HG02678 (cell line): ENCODE data around the gene CC2D1A.

Experiments used
- ATAC-seq: cut with Tn5 transposase; IDR thresholded peaks from one replicate; pipeline ENCODE4 v1.9.1; 2021; ENCODE audit warnings: mild to moderate bottlenecking, moderate library complexity; ENCODE audit not compliant: unreplicated experiment

Gene CC2D1A

GRCh38 chr19:13876834-13877233, 29.2 kb upstream of the CC2D1A start, which contains the start of gene NANOS3:
Gene NANOS3 (plus strand): TSS chr19:13877134. CDS start chr19:13877249, 115 bp downstream.
- no peak for ATAC-seq

DNA sequence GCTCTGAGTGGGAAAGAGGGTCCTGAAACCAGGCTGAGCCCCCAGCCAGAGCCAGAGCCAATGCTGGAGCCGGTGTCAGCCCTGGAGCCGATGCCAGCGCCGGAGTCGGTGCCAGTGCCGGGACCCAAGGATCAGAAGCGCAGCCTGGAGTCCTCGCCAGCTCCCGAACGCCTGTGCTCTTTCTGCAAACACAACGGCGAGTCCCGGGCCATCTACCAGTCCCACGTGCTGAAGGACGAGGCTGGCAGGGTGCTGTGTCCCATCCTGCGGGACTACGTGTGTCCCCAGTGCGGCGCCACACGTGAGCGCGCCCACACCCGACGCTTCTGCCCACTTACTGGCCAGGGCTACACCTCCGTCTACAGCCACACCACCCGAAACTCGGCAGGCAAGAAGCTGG, 28.7 kb upstream of the CC2D1A start:
- no peak for ATAC-seq

DNA sequence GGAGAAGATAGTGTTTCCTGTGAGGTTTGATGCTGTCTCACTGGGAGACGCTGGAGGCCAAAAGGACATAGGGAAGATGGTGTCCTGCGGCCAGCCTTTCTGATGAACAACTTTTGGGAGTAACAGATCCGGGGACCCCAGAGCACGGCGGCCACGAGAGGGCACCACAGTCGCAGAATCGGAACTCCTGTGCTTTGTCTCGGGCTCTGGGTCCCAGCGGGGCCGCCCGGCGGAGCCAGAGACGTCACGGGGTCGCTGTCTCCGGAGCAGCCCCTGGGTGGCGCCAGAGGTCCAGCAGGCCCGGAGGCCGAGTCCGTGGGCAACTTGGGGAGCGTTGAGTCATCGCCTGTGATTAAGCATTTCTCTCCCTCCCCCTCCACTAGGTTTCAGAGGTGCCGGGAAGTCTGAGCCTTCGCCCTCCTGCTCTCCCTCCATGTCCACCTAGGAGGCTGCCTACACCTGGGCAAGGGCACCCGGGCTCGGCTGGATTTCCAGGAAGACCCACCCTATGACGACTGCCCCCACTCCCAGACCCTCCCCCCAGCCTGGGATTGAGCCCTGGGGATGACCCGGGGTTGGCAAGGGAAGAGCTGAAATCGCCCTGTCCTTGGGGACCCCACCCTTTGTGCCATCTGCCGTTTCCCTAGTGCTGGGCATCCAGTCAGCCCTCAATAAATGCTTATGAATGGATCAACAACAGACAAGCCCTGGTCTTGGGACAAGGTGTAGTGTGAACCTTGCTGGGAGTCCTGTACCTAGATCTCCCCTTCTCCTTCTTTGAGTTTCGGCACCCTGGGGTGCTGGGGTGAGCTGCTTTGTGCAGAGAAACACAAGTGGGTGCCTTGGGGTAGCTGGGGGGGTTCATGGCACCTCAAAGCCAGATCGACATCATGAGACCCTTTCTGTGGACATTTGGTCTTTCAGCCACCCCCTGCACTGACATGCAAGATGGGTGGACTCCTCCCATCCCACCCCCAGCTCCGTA, 25.6 kb upstream of the CC2D1A start:
- peak; percentile 77 for ATAC-seq

- ATAC-seq = no peak
These were observed 24.7 kb upstream of the CC2D1A start for GRCh38 chr19:13881251-13881691.

- ATAC-seq = no peak
These were observed 24.1 kb upstream of the CC2D1A start for GRCh38 chr19:13881692-13882418.

GRCh38 chr19:13882419-13882795, 23.6 kb upstream of the CC2D1A start:
- no peak for ATAC-seq

- no peak for ATAC-seq
These were observed 23.2 kb upstream of the CC2D1A start for GRCh38 chr19:13882836-13883235.

DNA sequence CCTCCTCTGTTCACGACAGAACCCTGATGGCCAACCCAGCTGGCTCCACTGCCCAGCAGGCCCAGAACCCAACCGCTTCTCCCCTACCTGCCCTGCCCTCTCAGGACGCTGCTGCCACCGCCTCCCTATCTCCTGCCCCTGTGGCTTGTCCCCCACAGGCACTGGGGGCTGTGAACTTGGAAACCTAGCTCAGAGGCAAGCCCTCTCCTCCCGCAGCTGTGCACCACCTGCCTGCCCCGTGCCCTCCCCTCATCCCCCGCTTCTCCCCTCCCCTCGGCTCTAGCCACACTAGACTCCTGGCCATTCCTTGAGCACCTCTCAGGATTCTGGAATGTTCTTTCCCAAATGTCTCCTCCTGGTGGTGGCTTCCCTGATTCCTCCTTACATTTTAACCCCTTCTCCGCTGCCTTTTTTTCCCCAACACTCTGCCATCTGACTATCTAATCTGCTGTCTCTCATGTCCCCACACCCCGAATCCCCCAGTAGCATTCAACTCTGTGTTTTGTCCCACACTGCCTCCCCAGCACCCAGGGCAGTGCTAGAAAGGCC, 22.4 kb upstream of the CC2D1A start:
- no peak for ATAC-seq

DNA sequence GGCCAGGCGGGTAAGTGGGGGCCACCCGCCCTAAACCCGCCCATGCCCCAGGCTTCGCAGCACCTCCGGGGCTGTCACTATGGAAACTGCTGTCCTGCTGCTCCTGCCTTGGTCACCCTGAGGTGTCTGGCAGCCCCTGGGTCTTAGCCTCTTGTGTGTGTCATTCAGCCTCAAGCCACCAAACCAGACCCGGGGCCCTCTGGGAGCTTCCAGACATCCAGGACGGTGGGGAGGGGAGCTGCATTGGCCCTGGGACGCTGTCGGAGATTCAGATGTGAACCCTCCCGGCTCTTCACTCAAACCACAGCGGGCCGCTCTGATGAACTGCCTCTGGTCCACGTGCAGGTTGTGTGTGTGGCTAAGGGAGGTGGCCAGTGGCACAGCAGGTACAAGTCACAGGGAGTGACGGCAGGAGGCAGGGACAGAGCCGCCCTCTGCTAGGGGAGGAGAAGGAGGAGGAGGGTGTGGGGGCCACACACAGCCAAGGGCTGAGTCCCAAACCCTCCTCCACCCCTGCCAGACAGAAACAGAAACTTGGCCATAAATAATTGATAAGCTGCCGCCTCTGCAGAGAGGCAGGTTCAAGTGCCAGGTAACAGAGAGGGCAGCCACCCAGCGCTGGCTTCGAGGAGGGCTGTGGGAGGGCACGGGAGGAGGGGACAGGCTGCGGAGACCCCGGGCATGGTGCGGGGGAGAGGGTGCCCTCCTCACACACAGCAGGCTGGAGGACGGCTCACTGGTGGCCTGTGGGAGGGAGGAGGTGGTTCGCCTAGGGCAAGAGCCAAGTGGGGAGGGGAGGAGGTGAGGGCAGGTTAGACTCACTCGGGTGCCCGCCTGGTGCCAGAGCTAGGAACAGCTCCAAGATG, 21.0 kb upstream of the CC2D1A start:
- ATAC-seq = no peak

DNA sequence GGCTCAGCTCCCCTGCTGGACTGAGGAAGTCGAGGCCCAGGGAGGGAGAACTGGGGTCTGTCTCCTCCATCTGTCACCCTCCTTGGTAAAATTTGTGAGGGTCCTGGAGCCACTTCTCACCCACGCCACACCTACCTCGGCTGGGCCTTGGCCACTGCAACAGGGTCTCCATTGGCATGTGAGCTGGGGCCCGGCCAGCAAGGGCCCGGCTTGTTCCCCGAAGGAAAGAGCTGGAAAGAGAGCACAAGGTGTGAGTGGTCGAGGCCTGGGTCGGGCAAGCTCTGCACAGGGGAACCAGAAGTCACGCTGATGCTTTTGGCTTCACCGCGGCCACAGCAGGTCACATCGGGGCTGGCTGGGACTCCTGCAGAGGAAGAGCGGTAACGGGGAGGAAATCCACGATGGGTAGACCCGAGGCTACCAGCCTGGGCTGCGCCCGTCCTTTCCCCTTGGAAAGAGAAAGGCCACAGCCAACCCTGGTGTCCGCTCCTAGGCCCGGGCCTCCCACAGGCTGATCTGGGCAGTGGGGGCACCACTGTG, 20.1 kb upstream of the CC2D1A start:
- no peak for ATAC-seq

DNA sequence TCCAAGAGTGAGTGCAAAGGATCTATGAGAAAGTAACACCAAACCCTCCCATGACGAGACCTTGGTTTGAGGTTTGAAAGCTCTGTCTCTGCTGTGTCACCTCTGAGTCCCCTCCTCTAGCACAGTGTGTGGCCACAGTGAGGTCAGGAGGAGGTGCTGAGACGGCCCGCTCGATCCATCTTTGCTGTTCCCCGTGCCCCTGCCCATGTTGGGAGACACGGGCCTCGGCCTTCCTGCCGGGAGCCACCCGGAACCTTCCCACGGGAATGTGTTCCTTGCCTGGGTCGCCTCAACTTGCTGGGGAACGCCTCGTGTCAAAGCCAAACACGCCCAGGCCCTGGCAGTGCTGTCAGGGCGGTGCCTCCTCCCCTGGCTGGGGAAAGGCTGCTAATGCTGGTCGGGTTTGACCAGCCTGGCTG, 19.0 kb upstream of the CC2D1A start:
- ATAC-seq = no peak

- ATAC-seq = no peak
These were observed 18.5 kb upstream of the CC2D1A start for GRCh38 chr19:13887517-13887916.

GRCh38 chr19:13888281-13888680, 17.7 kb upstream of the CC2D1A start:
- no peak for ATAC-seq

- no peak for ATAC-seq
These were observed 15.9 kb upstream of the CC2D1A start for GRCh38 chr19:13890136-13890535.

- ATAC-seq = no peak
These were observed 13.1 kb upstream of the CC2D1A start for GRCh38 chr19:13892870-13893269.

DNA sequence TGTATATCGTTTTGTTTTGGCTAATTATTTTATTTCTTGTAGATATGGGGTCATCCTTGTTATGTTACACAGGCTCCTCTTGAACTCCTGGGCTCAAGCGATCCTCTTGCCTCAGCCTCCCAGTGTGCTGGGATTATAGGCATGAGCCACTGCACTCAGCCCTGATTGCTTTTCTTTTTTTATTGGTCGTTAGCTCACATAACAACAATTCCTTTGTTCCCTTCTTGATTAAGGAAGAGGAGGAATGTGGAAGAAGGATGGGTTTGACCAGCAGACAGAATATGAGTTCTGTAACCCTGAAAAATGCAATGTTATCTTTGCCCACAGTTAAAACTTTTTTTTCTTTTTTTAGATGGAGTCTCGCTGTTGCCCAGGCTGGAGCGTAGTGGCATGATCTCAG, 11.4 kb upstream of the CC2D1A start:
- ATAC-seq = no peak

- ATAC-seq = no peak
These were observed 9.8 kb upstream of the CC2D1A start for GRCh38 chr19:13896227-13896626.

GRCh38 chr19:13899393-13899792, 6.6 kb upstream of the CC2D1A start:
- ATAC-seq = no peak

- ATAC-seq = no peak
These were observed 6.0 kb upstream of the CC2D1A start for GRCh38 chr19:13899912-13900584.
